ENCODE results near the gene NUP62CL.

DNA sequence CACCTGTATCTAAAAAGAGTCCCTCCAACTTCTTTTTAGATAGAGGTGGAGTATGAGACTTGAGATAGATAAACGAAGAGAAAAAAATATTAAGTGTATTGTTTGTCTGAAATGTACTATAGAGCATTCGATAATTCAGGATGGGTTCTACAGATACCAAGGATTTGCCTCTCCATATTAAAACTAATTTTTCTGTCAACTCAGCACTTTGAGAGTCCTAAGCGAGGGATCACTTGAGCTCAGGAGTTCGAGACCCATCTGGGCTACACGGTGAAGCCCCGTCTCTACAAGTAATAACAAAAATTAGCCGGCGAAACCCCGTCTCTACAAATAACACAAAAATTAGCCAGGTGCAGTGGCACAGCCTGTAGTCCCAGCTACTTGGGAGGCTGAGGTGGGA, 1.7 kb upstream of the NUP62CL start:
- TF ChIP-seq CTCF (IDR thresholded peaks at IDR 0.05): no peak
- no peak for TF ChIP-seq POLR2A (IDR thresholded peaks at IDR 0.05)
